Endometrium (tissue), 2 donors: ENCODE data around the gene KAT6B.
"Not testable (repeated sequence)": the region's sequence is repeated elsewhere in the genome, so short reads cannot be mapped to it uniquely, and the experiment has no call there.

Source experiments
- FAIRE-seq: peaks from 2 replicates; lab custom pipeline; 2012; peaks lifted over from hg19 to GRCh38; lab: Jason Lieb, UNC
- donor health status: control.
- donor health status: control.

KAT6B gene

GRCh38 chr10:74859546-74859945, 33.1 kb downstream of the KAT6B start:
- FAIRE-seq = no peak

GRCh38 chr10:74862625-74863024, 36.2 kb downstream of the KAT6B start:
- FAIRE-seq = no peak

DNA sequence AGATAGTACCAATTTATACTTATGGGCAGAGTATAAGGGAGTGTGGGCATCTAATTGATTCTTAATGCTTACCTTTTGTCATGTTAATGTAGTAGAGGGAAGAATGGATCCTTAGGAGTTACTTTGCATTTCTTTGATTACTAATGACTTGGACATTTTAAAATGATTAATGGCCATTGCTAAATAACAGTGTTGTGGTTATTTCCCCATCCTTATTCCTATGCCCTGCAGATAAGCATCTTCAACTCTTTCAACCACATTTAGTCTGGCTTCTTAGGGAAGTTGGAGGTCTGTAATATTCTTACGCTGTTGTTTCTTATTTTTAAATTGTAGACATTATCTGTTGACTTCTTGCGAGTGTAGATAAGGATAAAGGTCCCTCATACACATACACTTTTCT, 37.2 kb downstream of the KAT6B start:
- no peak for FAIRE-seq

- no peak for FAIRE-seq
Observed at GRCh38 chr10:74867351-74867750, 41.0 kb downstream of the KAT6B start.

GRCh38 chr10:74868392-74868977, 42.1 kb downstream of the KAT6B start:
- FAIRE-seq = no peak

DNA sequence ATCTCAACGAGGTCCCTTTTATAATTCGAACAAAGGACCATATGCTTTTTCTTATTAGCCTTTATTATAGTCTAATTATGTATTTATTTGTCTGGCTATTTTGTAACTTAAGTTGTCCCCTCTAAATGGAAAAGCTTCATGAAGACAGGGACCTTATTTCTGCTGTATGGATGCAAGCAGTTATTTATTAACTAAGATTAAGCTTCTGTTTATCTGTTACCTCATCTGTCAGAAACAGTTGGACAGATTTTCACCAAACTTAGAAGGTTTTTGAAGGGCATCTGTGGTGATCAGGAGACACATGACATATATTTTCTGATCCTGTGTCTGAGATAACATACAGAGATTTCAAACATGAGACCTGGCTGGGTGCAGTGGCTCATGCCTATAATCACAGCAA, 43.2 kb downstream of the KAT6B start:
- no peak for FAIRE-seq

GRCh38 chr10:74870191-74870590, 43.8 kb downstream of the KAT6B start:
- no peak for FAIRE-seq

- FAIRE-seq = no peak
Observed at GRCh38 chr10:74871595-74872382, 45.4 kb downstream of the KAT6B start.

DNA sequence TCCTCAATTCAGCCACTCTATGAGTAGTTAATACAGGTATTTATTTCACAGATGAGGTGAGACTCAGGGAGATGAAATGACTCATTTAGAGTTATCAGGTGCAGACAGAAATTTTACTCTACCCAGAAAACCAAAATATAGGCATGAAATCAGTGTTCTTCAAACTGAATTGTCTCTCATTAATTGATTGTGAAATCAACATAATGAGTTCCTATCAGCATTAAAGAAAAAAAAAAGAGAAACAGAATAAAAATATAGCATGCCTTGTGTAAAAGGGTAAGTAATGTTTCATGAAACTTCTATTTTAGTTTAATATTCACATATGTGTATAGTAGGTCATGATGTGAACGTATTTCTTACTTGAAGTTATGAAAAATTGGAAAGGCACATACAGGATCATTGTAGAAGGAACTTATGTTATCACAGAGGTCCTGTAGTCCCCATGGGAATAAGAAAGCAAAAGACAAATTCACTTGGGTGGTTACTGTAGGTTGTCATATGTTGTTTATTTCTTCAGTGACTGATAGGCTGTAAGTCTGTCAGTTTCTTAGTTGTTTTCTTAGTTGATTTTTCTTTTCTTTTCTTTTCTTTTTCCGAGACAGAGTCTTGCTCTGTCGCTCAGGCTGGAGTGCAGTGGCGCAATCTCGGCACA, 47.5 kb downstream of the KAT6B start:
- no peak for FAIRE-seq

GRCh38 chr10:74874649-74875048, 48.2 kb downstream of the KAT6B start:
- FAIRE-seq = no peak

GRCh38 chr10:74875068-74875467, 48.7 kb downstream of the KAT6B start:
- no peak for FAIRE-seq

DNA sequence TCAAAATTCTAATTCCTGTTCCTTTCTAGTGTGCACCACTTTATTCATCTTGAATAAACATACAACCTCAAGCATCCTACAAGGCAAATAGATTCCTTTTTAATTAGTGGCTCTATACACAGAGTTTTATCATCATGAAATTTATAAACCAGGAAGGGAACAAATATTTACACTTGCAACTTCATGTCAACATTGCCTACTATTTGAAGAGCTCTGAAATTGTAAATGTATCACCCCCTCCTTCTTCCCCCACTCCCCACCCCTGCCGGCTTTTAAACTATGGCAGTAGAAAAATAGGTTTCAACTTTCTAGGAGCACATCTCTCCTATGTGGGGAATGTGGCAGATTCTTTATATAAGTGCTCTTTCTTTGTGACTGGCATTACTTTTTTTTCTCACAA, 49.6 kb downstream of the KAT6B start:
- no peak for FAIRE-seq

GRCh38 chr10:74877054-74877453, 50.7 kb downstream of the KAT6B start:
- FAIRE-seq = not testable (repeated sequence)

DNA sequence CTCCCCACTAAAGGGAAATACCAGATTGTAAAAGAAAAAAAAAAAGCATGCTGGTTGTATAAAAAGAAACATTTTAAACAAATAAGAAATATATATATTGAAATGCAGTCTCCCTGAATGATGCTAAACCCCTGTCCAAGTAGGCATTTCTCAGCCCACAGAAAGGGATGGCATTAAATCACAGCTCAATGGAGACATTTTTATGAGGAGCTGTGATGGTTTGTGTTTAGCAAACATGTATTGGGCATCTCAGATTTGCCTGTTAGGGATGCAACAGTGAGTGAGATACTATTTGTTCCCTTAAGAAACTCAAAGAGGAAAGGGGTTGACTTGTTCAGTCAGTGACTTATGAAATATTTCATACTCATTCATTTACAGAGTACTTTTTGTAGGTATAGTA, 51.5 kb downstream of the KAT6B start:
- no peak for FAIRE-seq

GRCh38 chr10:74880041-74880440, 53.6 kb downstream of the KAT6B start:
- no peak for FAIRE-seq

- FAIRE-seq = no peak
Observed at GRCh38 chr10:74881253-74881884, 55.0 kb downstream of the KAT6B start.

DNA sequence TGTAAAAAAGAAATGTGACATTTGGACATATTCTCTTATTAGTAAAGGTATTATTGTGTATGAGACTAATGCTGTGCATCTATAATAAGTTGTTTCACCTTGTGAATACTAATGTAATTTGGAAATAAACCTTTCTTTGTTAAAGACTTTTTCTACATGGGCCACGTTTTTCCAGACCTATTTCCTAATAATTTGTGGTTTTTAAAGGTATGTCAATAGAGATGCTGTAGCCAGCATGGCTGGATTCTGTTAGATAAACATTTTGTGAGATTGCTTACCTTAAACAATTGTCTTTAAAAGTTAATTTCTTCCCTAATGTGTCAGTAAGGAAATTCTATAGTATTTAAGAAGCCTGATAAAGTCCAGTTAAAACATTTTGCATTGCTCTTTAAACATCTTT, 56.0 kb downstream of the KAT6B start:
- FAIRE-seq = no peak

DNA sequence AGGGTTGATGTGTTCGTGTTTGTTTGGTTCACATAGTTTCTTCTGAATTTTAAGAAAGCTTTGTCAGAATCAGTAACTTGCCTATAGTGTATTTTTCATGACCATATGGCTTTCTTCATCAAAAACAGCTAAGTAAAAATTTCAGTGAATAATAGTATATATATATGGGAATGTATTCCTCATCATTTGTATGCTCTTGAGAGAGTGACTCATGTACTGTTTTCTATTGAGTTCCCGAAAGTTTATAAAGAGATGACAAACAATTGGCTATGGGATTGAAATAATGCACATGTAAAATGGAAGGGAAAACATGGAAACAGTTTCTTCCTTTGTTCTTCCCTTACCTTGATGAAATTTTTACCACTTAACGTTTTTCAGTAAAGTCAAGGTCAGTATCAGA, 56.4 kb downstream of the KAT6B start:
- no peak for FAIRE-seq

GRCh38 chr10:74883428-74883827, 57.0 kb downstream of the KAT6B start:
- FAIRE-seq = no peak

- FAIRE-seq = no peak
Observed at GRCh38 chr10:74887614-74888284, 61.3 kb downstream of the KAT6B start.

DNA sequence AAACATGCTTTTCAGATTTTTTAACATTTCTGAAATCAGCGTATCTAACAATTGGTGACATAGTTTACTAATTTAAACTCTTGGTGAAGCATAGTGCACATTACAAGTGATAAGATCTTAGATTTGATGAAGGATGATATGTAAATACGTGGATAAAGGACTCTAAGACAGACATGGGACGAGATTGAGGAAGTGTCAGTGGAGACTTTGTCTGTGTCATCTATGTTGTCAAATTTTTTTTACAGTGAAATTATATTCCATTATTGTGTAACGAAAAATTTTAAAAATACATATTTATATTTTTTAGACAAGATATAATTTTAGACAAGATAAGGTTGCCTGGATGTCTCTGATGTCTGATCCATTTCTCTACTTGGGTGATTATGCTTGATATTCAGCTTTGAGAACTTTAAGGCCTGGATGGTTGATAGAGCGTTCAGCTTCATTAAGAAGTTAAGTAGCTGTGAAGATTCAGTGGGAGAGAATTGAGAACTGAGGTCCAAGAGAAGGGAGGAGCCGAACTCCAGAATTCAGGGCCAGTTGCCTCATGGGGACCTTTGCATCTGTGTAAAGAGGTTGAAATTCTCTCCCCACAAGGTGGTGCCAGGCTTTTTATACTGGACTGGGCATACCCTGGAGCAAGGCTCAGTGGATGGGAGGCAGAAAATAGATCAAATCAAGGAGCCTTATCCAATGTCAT, 62.7 kb downstream of the KAT6B start:
- FAIRE-seq = no peak

GRCh38 chr10:74889662-74889998, 63.2 kb downstream of the KAT6B start:
- FAIRE-seq = no peak
